H1 (cell line): ENCODE measurements around the gene GMPR2. TPM values are rescaled to one million over a fixed set of nuclear protein-coding genes. Genes with fewer than 3 reads are reported as not detected.

Experiments used
- CTCF ChIA-PET: fragments of 300-600 bp; sonication (Branson Sonifier 250); formaldehyde crosslinking; loops from one replicate; lab custom pipeline; 2021; ENCODE audit not compliant: partially characterized antibody; lab: Charles Lee
- POLR2A ChIA-PET: fragments of 300-600 bp; sonication (Branson Sonifier 250); formaldehyde crosslinking; loops from one replicate; lab custom pipeline; 2021; ENCODE audit warnings: inconsistent platforms; ENCODE audit not compliant: partially characterized antibody; lab: Charles Lee
- DNase-seq, 2 experiments: peaks; one replicate each; pipeline versions ENCODE4 v3.0.0 to v3.0.0-alpha.2; 2010 to 2022; ENCODE audit warnings: low spot score in 2 of 2, low read depth in 1 of 2, mixed read lengths in 1 of 2
- FAIRE-seq: peaks from 2 replicates; lab custom pipeline; 2011; peaks lifted over from hg19 to GRCh38; lab: Jason Lieb, UNC
- H2AFZ ChIP-seq: 2 replicates; pipeline ENCODE4 v1.8.1; 2012; ENCODE audit warnings: low read length, inconsistent platforms
- H2AK5ac ChIP-seq: 2 replicates; pipeline ENCODE4 v1.6.1; 2013; ENCODE audit warnings: low read depth, low read length
- H2BK120ac ChIP-seq: replicated peaks from 2 replicates; pipeline ENCODE3; 2013; ENCODE audit warnings: low read depth, low read length, inconsistent platforms
- H2BK12ac ChIP-seq: 2 replicates; pipeline ENCODE4 v1.6.1; 2013; ENCODE audit warnings: low read depth, low read length
- H2BK15ac ChIP-seq: 2 replicates; pipeline ENCODE4 v1.6.1; 2013; ENCODE audit warnings: low read length
- H2BK20ac ChIP-seq: 2 replicates; pipeline ENCODE4 v1.6.1; 2013; ENCODE audit warnings: low read length
- H2BK5ac ChIP-seq: 2 replicates; pipeline ENCODE4 v1.6.1; 2013; ENCODE audit warnings: low read depth, low read length
- H3K14ac ChIP-seq: 2 replicates; pipeline ENCODE4 v1.6.1; 2013; ENCODE audit warnings: inconsistent platforms; ENCODE audit not compliant: insufficient read length
- H3K18ac ChIP-seq: 2 replicates; pipeline ENCODE4 v1.6.1; 2013; ENCODE audit warnings: low read length; ENCODE audit errors: extremely low read depth
- H3K23ac ChIP-seq: 2 replicates; pipeline ENCODE4 v1.6.1; 2013; ENCODE audit warnings: inconsistent platforms; ENCODE audit not compliant: insufficient read length
- H3K23me2 ChIP-seq: 2 replicates; pipeline ENCODE4 v1.6.1; 2013; ENCODE audit warnings: low read depth, low read length
- H3K27ac ChIP-seq: 2 replicates; pipeline ENCODE4 v1.6.1; 2011; ENCODE audit warnings: low read depth, low read length, inconsistent platforms
- H3K27me3 ChIP-seq, 4 experiments: replicated peaks in 1 of 4; 1 replicate in 1 of 4; 2 replicates in 3 of 4; pipeline versions ENCODE4 v1.6.1 to v1.8.1; 2011 to 2013; ENCODE audit warnings: low read length in 3 of 4, mild to moderate bottlenecking in 3 of 4, inconsistent platforms in 2 of 4, mixed read lengths in 2 of 4, moderate library complexity in 1 of 4; ENCODE audit not compliant: control insufficient read depth in 3 of 4, insufficient read depth in 3 of 4; ENCODE audit errors: extremely low read depth in 1 of 4
- H3K36me3 ChIP-seq, 4 experiments: 2 replicates each; pipeline versions ENCODE4 v1.6.1 to v1.8.1; 2011 to 2013; ENCODE audit warnings: mild to moderate bottlenecking in 4 of 4, low read length in 3 of 4, moderate library complexity in 2 of 4, control low read depth in 1 of 4, inconsistent platforms in 1 of 4; ENCODE audit not compliant: insufficient read depth in 4 of 4, control insufficient read depth in 2 of 4
- H3K4ac ChIP-seq: replicated peaks from 2 replicates; pipeline ENCODE3; 2013; ENCODE audit warnings: low read length, low read depth, mixed read lengths, inconsistent platforms; ENCODE audit not compliant: insufficient read length
- H3K4me1 ChIP-seq, 4 experiments: replicated peaks in 1 of 4; 1 replicate in 1 of 4; 2 replicates in 3 of 4; pipeline versions ENCODE4 v1.6.1 to v1.8.1; 2011 to 2013; ENCODE audit warnings: low read length in 3 of 4, inconsistent platforms in 2 of 4, mixed read lengths in 1 of 4; ENCODE audit not compliant: insufficient read depth in 4 of 4, control insufficient read depth in 3 of 4
- H3K4me2 ChIP-seq, 2 experiments: 2 replicates each; pipeline versions ENCODE4 v1.6.1 to v1.8.1; 2011 to 2013; ENCODE audit warnings: low read depth in 2 of 2, low read length in 2 of 2, control low read depth in 1 of 2, inconsistent platforms in 1 of 2, mild to moderate bottlenecking in 1 of 2; ENCODE audit not compliant: insufficient read depth in 1 of 2
- H3K4me3 ChIP-seq, 4 experiments: fragments of 200-600, 300-600 bp in 1 of 4; sonication (generic), shearing (Covaris generic), sonication (Bioruptor Twin) in 1 of 4; 2 replicates each; pipeline versions ENCODE4 v1.5.1 to v1.8.1; 2011 to 2016; ENCODE audit warnings: low read length in 4 of 4, low read depth in 3 of 4, control low read depth in 2 of 4, inconsistent platforms in 2 of 4, mild to moderate bottlenecking in 2 of 4, mixed read lengths in 1 of 4, moderate library complexity in 1 of 4; ENCODE audit not compliant: insufficient read depth in 2 of 4; ENCODE audit errors: extremely low read depth in 1 of 4
- H3K56ac ChIP-seq: replicated peaks from 2 replicates; pipeline ENCODE3; 2013; ENCODE audit warnings: low read depth, mild to moderate bottlenecking, mixed read lengths, low read length, inconsistent platforms; ENCODE audit not compliant: insufficient read length
- H3K79me1 ChIP-seq: 2 replicates; pipeline ENCODE4 v1.6.1; 2013; ENCODE audit warnings: low read depth, low read length, control low read depth
- H3K79me2 ChIP-seq, 2 experiments: 2 replicates each; pipeline versions ENCODE4 v1.6.1 to v1.8.1; 2012 to 2013; ENCODE audit warnings: low read length in 2 of 2, mild to moderate bottlenecking in 2 of 2, inconsistent platforms in 1 of 2; ENCODE audit not compliant: insufficient read depth in 2 of 2, control insufficient read depth in 1 of 2
- H3K9ac ChIP-seq, 4 experiments: replicated peaks in 1 of 4; 1 replicate in 1 of 4; 2 replicates in 3 of 4; pipeline versions ENCODE4 v1.6.1 to v1.8.1; 2011 to 2013; ENCODE audit warnings: low read depth in 3 of 4, low read length in 3 of 4, control low read depth in 2 of 4, mild to moderate bottlenecking in 2 of 4, moderate library complexity in 2 of 4, inconsistent platforms in 1 of 4; ENCODE audit errors: extremely low read depth in 1 of 4
- H3K9me3 ChIP-seq, 2 experiments: 2 replicates each; pipeline versions ENCODE4 v1.6.1 to v1.8.1; 2012 to 2013; ENCODE audit warnings: mild to moderate bottlenecking in 2 of 2, moderate library complexity in 2 of 2, control low read depth in 1 of 2, inconsistent platforms in 1 of 2, low read depth in 1 of 2, low read length in 1 of 2, mixed read lengths in 1 of 2; ENCODE audit not compliant: insufficient read depth in 2 of 2
- H4K20me1 ChIP-seq, 2 experiments: replicated peaks in 1 of 2; 2 replicates each; pipeline versions ENCODE3 to v1.8.1; 2011 to 2013; ENCODE audit warnings: inconsistent platforms in 2 of 2, low read length in 2 of 2, mild to moderate bottlenecking in 1 of 2; ENCODE audit not compliant: insufficient read depth in 2 of 2, control insufficient read depth in 1 of 2
- H4K5ac ChIP-seq: 2 replicates; pipeline ENCODE4 v1.6.1; 2013; ENCODE audit warnings: low read length, low read depth, mixed read lengths, inconsistent platforms; ENCODE audit not compliant: insufficient read length
- H4K8ac ChIP-seq: 2 replicates; pipeline ENCODE4 v1.8.0; 2013; ENCODE audit warnings: mild to moderate bottlenecking, moderate library complexity, low read length, inconsistent platforms; ENCODE audit not compliant: insufficient read depth; ENCODE audit errors: extremely low read depth
- H4K91ac ChIP-seq: replicated peaks from 2 replicates; pipeline ENCODE3; 2013; ENCODE audit warnings: low read length, mixed read lengths, inconsistent platforms; ENCODE audit not compliant: insufficient read length
- ATF2 ChIP-seq: IDR thresholded peaks from 2 replicates; pipeline ENCODE4 v1.6.1; 2012; ENCODE audit warnings: low read length, inconsistent platforms
- CTCF ChIP-seq, 3 experiments: IDR thresholded peaks; 1 replicate in 2 of 3; 2 replicates in 1 of 3; pipeline versions ENCODE4 v1.5.1 to v1.6.1; 2011; ENCODE audit warnings: low read length in 3 of 3, mild to moderate bottlenecking in 3 of 3, inconsistent platforms in 2 of 3, low read depth in 1 of 3, moderate library complexity in 1 of 3; ENCODE audit not compliant: insufficient read depth in 1 of 3; ENCODE audit errors: control extremely low read depth in 1 of 3
- EGR1 ChIP-seq: IDR thresholded peaks from 2 replicates; pipeline ENCODE4 v1.6.1; 2011; ENCODE audit warnings: low read depth, low read length, borderline replicate concordance
- JUN ChIP-seq: IDR thresholded peaks from 2 replicates; pipeline ENCODE4 v1.6.1; 2011; ENCODE audit warnings: low read depth, mild to moderate bottlenecking, improper control_type of control experiment, low read length
- NRF1 ChIP-seq: IDR thresholded peaks from 2 replicates; pipeline ENCODE4 v1.6.1; 2011; ENCODE audit warnings: mild to moderate bottlenecking, low read depth, low read length, improper control_type of control experiment
- POLR2A ChIP-seq, 2 experiments: IDR thresholded peaks; 1 replicate in 1 of 2; 2 replicates in 1 of 2; pipeline ENCODE4 v1.6.1; 2011; ENCODE audit warnings: low read depth in 2 of 2, low read length in 2 of 2, mild to moderate bottlenecking in 2 of 2; ENCODE audit errors: control extremely low read depth in 1 of 2
- POU5F1 ChIP-seq: IDR thresholded peaks from 2 replicates; pipeline ENCODE4 v1.6.1; 2011; ENCODE audit warnings: low read depth, mild to moderate bottlenecking, low read length, moderate library complexity
- RBBP5 ChIP-seq: IDR thresholded peaks from 2 replicates; pipeline ENCODE4 v1.7.1; 2012; ENCODE audit warnings: low read depth, mild to moderate bottlenecking, inconsistent platforms, low read length, moderate library complexity, borderline replicate concordance
- SAP30 ChIP-seq: fragments of 300-600 bp; sonication (generic); IDR thresholded peaks from 2 replicates; pipeline ENCODE4 v1.7.1; 2012; ENCODE audit warnings: low read length, moderate library complexity, mild to moderate bottlenecking, inconsistent platforms; ENCODE audit not compliant: insufficient read depth, insufficient replicate concordance
- TAF1 ChIP-seq: IDR thresholded peaks from 2 replicates; pipeline ENCODE4 v1.6.1; 2011; ENCODE audit warnings: mild to moderate bottlenecking, low read depth, low read length
- WGBS, 2 experiments: shearing (Covaris generic) in 1 of 2; methylation state at CpG; one replicate each; pipeline versions ENCODE4 v1.1.6 to v1.1.7; 2013 to 2015; ENCODE audit warnings: low lambda C conversion rate in 2 of 2, mixed read lengths in 2 of 2, inconsistent platforms in 1 of 2, low coverage in 1 of 2, missing lambda C conversion rate in 1 of 2; ENCODE audit not compliant: insufficient replicate concordance in 2 of 2, insufficient coverage in 1 of 2, insufficient read length in 1 of 2; ENCODE audit errors: extremely low coverage in 1 of 2, missing lambda C conversion rate in 1 of 2; 5-methylcytosine and 5-hydroxymethylcytosine counted together
- polyA plus RNA-seq, 7 experiments: library from polyadenylated mRNA; depleted of rRNA in 3 of 7; stranded (reverse) in 5 of 7; unstranded in 2 of 7; fragments of >200 nt in 5 of 7; fragments of 200-250 nt in 2 of 7; gene quantifications; 1 replicate in 5 of 7; 2 replicates in 1 of 7; 4 replicates in 1 of 7; pipeline versions ENCODE4 v1.2.1 to v1.2.3, GENCODE V29; 2011 to 2013; ENCODE audit warnings: missing spikeins in 2 of 7, mixed read lengths in 2 of 7
- total RNA-seq: library from RNA; stranded (reverse); fragmentation: NEBNext Ultra II Directional; extraction: Animal tissue kit (Norgen Biotek cat#: 25700); gene quantifications from 2 replicates; pipeline ENCODE4 v1.2.1, GENCODE V29; 2021

GMPR2 gene
- total and polyA plus RNA-seq, 2 of the 8 experiments (the other 6 are each of a cell fraction or from before 2014, with no cell fraction given), result 61.6 to 85.3 TPM

GRCh38 chr14:24274101-24274543 is 41.4 kb downstream of the GMPR2 start:
- Histone ChIP-seq H3K79me1 (no peaks in the 10 kb centered on the region), H4K20me1 (no peaks in the 10 kb centered on the region), H3K9ac (no peak overlapping the region), H2BK12ac (no peak overlapping the region), H3K4me3 (no peak overlapping the region), H3K23ac (no peak overlapping the region), H3K4me2 (no peak overlapping the region), H3K4me1 (peaks cover 0 to 4% (median 2%) of the 10 kb centered on the region in 4 experiments; a peak in 3 of 7 replicates), H2BK120ac (no peak overlapping the region), H3K4ac (no peak overlapping the region), H3K27me3 (no peaks in the 10 kb centered on the region; a peak in 1 of 7 replicates), H3K27ac (no peak overlapping the region), H3K79me2 (no peaks in the 10 kb centered on the region), H2BK5ac (no peak overlapping the region), H2BK20ac (no peak overlapping the region), H3K14ac (no peak overlapping the region), H2AK5ac (no peak overlapping the region), H2BK15ac (no peak overlapping the region), H4K5ac (no peak overlapping the region), H2AFZ (no peak overlapping the region), H3K56ac (no peak overlapping the region), H3K23me2 (peaks cover 4% of the 10 kb centered on the region), H3K9me3 (no peaks in the 10 kb centered on the region), H4K8ac (no peak overlapping the region), H3K36me3 (no peaks in the 10 kb centered on the region), H3K18ac (no peak overlapping the region), H4K91ac (no peak overlapping the region)
- ChIA-PET CTCF (interaction anchor here (0.8 to 8.6 kb wide), 13 partner anchors 9 to 39 kb away, joined by 3 to 94 read pairs (median 4); partner anchors contain the start of genes DHRS1 and NOP9), POLR2A (interaction anchor here (0.9 to 2.6 kb wide), 5 partner anchors 18 to 29 kb away, joined by 3 to 7 read pairs (median 3); partner anchors contain the start of genes DHRS1 and NOP9)
- WGBS, 2 experiments, result 86% methylated on average over 3 of the region's 3 CpGs; no CpG with 5 or more reads in 1 of the 2 experiments
- FAIRE-seq, result no peak
- no peak for DNase-seq
- no peak for TF ChIP-seq JUN
- TF ChIP-seq TAF1, result no peak
- TF ChIP-seq NRF1, result no peak
- no peak for TF ChIP-seq CTCF (IDR thresholded peaks at IDR 0.05; ENCODE audit: control extremely low read depth in 1 of 3, insufficient read depth in 1 of 3, low read depth in 1 of 3, low read length in 3 of 3)
- no peak for TF ChIP-seq RBBP5
- no peak for TF ChIP-seq SAP30
- TF ChIP-seq POLR2A (IDR thresholded peaks at IDR 0.05; ENCODE audit: control extremely low read depth in 1 of 2, low read depth in 2 of 2, low read length in 2 of 2), result no peak
- TF ChIP-seq ATF2, result no peak
- no peak for TF ChIP-seq POU5F1
- TF ChIP-seq EGR1, result no peak
